Activated T-helper 9 cell treated with anti-CD3 and anti-CD28 coated beads, Interleukin-2, amount 50 U/mL, for 16 hours (primary cell): ENCODE results near the gene SMS.
"Not testable (repeated sequence)": the region's sequence is repeated elsewhere in the genome, so short reads cannot be mapped to it uniquely, and the experiment has no call there.

ENCODE experiments used
- DNase-seq: peaks from one replicate; pipeline ENCODE4 v3.0.0-alpha.2; 2020; ENCODE audit warnings: low read depth

SMS gene

GRCh38 chrX:21940356-21940829, at the start of gene SMS:
Gene SMS (plus strand): TSS chrX:21940709. CDS start chrX:21940825, 116 bp downstream.
- DNase-seq = peak; percentile 49

GRCh38 chrX:21905313-21905712, 35.2 kb upstream of the SMS start:
- DNase-seq = no peak

DNA sequence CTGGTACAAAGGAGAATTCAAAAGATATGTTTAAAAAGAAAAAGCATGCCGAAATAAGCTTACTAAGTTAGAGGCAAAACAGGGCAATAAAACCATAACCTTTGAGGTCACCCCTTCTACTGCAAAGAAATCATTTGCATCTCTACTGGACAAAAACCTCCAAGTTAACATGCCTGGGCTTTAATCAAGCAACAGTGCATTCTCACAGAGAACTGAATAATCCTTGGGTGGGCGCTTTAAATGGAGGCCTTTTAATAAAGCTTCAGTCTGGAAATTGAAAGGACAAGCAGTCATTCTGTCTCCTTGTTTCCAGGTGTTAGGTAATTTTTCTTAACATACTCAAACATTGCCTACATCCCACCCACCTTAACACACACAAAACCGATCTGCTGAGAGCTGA, 34.6 kb upstream of the SMS start:
- DNase-seq = no peak

DNA sequence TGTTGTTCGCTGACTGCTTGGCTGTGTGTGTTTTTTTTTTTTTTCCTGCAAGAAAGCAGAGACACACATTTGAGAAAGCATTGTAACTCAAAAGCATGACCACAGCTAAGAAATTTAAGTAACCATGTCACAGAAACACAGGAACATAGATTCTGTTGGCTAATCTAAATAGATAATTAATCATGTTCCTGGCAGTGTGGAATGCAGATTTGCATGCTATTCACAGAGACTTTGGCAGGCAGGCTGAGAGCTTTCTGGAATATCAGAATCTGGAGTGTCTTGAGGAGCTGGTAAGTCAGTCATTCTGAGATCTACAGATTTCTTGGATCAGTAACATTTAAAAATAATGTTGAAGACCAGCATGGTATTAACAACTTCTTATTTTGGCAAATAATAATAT, 33.2 kb upstream of the SMS start:
- no peak for DNase-seq

DNA sequence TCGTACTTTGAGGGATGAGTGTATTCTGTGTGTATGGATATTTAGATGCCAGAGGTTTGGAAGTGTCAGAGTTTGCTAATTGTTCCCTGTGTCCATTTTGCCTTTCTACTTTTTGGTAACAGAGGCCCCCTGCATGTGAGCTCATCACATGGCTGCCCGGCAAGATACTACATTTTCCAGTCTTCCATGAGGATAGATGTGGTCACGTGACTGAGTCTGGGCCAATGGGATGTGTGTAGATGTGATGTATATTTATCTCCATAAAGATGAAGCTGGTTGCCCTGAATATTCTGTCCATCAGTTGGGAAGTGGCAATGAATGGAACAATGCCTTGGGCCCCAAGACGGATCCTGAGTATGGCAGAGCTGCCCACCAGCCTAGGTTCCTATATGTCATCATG, 29.0 kb upstream of the SMS start:
- DNase-seq = no peak

GRCh38 chrX:21912220-21912619, 28.3 kb upstream of the SMS start:
- no peak for DNase-seq

- DNase-seq = no peak
Measured at GRCh38 chrX:21912989-21913388, 27.5 kb upstream of the SMS start.

- DNase-seq = no peak
Measured at GRCh38 chrX:21926116-21926515, 14.4 kb upstream of the SMS start.

DNA sequence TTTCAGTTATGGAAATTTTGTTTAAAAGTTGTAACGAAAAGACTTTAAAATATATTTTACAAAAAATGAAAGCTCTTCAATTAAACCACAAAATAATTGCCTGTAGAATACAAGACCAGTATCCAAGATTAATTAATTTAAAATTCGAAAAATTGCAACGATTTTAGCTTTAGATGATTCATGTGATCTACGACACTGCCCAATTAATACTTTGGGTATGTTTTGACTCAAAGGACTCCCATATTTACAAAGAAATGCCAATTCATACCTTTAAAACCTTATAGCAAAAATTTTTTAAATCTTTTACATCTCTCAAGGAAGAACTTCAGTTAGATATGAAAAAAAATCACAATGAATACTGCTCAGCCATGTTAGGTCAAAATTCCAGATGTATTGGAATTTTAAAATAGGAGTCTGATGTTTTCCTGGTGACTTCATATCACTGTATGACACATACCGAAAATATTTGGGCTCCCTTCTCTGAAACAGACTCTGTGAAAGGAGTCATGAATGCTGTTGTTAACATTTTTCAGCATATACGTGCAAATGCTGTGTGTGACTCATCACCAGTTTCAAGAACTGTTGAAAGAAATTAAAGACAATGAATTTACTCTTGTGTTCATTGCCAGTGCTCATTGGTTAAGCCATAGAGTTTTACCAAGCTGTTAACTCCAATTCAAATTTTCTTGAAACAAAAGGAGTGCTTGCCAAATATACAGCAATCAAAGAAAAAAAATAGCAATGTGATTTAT, 13.8 kb upstream of the SMS start:
- no peak for DNase-seq

DNA sequence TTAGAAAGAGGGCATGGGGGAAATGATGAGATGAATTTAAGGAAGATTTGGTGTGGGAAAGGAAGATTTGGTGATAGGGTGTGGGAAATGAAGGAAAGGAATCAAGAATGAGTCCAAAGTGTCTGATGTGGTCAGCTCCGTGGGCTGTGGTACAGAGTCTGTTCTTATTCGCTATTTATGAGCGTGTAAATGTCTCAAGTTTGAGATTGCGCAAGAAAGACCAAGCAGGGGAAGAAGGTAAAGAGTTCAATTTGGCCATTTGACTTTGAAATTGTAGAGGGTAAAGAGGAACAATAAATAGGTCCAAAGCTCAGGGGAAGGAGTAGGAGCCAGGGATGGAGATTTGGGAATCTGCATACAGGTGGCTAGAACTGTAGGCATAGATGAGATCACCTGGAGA, 11.3 kb upstream of the SMS start:
- no peak for DNase-seq

GRCh38 chrX:21930986-21931385, 9.5 kb upstream of the SMS start:
- DNase-seq = no peak

DNA sequence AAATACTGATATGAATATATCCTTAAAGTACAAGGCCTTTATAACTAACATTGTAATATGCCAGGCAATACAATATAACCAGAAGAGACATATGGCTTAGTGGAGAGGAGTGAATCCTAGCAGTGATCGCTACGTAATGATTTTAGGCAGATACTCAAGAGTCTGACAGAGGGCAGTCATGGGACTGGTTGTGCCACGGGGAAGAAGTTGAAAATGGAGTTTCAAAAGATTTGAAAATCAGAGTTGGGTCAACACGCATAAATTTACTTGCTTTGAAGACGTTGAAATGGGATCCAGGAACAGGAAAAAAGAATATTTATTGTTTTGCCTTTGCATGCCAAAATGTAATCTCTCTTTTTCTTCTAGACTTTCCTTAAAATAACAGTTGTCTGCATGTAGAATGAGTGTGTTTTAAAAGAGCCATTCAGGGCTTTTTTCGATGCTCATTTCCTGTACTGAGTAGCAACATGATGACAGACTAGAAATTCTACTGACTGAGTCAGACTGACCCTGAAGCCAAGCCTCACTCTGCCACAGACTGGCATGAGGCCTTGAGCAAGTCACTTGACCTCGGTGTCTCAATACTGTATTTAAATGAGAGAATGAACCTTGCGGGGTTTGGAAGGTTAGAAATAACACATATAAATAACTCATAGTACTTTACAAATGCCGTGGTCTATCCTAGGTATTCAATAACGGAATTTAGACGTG, 8.1 kb upstream of the SMS start:
- no peak for DNase-seq

- no peak for DNase-seq
Measured at GRCh38 chrX:21933077-21933476, 7.4 kb upstream of the SMS start.

DNA sequence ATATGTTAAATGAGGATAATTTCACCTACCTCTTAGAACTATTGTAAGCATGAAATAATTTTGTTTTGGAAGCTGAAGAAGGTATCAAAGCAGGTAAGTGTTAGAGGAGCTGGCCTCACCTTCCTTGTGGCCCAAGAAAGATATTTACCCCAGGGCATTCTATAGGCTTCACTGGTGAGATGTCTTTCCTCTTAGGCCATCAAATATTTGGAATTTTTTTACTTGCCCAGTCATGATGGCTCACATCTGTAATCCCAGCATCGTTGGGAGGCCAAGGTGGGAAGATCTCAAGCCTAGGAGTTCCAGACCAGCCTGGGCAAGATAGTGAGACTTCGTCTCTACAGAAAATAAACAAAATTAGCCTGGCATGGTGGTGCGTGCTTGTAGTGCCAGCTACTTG, 6.1 kb upstream of the SMS start:
- no peak for DNase-seq

- no peak for DNase-seq
Measured at GRCh38 chrX:21939906-21940305, 603 bp upstream of the SMS start.

DNA sequence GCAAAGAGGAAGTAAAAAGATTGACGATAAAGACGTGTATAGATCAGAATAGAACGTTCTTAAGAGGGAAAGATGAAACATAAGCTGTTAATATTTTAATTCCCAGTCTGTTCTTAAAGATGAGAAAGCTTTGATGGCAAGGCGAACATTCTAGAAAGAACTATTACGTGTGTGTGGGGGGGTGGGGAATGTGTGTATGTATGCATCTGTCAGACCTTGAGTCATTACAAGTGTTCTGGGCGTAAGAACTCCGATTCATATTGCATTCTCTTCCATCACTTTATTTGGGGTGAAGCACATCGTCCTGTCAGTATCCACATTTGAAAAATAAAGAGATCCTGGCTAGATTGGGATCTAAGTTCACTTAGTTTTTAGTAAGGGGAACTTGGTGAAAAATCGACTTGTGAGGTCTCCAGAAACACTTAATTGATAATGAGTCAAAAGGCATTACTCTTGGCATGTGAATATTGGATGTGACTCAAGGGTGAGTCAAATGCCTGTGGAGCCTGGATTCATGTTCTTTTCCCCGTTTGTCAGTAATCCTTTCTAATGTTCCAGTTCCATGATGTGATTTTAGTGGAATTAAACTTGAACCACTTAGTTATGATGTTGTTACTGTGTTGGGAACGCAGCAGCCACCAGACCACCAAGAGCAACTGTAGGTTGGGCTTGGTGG, 3.1 kb downstream of the SMS start:
- no peak for DNase-seq

GRCh38 chrX:21944136-21944615, 3.7 kb downstream of the SMS start:
- no peak for DNase-seq

DNA sequence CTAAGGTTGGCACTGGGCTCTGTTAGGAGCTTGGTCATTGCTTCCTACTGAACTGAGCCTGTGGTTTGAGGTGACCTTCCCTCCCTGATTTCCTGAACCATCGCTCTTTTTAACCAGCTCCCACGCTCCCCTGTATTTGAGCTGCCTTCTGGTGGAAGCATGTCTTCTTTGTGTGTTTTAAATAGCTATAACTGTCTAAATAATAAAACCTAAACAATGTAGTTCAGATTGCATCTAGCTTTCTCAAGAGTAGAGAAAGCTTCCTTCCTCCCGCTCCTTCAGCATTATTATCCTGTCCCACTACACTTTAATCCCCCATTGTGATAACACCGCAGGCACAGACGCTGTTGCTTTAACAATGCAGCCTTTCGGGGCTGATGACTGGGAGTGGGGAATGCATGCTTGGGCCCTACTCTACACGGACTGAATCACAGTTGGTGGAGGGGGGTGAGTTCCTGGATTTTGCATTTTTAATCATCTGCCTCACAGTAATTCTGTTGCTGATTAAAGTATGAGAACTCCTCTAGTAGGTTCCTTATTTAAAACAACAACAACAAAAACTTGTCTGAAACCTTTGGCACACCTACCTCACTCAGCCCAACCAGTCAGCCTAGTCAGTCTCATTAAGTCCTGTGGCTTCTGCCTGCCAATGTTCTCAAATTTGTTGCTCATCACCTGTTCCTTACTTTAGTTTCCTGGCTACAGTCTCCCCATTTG, 6.6 kb downstream of the SMS start:
- no peak for DNase-seq

GRCh38 chrX:21947671-21948070, 7.2 kb downstream of the SMS start:
- no peak for DNase-seq

DNA sequence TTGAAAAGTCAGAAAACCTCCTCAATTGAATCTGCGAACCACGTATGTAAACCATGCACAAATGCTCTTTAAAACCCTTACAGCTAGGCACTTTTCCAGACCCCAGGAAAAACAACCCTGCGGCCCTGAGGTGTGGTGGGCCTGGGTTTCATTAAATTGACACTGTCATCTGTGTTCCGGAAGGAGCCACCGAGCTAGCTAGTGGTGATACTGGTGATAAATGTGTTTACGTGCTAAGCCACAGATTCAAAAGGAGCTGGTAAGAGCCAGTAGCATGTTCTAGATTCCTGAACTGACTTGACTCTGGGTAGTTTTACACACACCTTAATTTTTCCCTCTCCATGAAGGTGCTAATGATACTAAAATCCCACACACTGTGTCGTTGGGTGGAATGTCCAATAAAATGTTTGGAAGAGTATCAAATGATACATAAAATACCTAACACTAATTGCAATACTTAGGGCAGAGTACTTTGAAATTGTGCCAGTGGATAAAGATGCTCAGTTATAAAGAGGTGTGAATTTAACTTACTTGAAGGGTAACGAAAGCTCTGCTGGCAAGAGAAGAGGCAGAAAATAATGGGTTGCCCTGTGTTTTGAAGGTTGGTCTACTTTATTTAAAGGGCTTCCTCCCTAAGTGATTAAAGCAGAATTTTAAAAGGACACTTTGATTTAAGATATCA, 8.5 kb downstream of the SMS start:
- no peak for DNase-seq

- no peak for DNase-seq
Measured at GRCh38 chrX:21949689-21950088, 9.2 kb downstream of the SMS start.

GRCh38 chrX:21950557-21950956, 10.0 kb downstream of the SMS start:
- DNase-seq = not testable (repeated sequence)
